ENCODE measurements around the gene CGRRF1.

Gene CGRRF1, protein sequence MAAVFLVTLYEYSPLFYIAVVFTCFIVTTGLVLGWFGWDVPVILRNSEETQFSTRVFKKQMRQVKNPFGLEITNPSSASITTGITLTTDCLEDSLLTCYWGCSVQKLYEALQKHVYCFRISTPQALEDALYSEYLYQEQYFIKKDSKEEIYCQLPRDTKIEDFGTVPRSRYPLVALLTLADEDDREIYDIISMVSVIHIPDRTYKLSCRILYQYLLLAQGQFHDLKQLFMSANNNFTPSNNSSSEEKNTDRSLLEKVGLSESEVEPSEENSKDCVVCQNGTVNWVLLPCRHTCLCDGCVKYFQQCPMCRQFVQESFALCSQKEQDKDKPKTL

DNA sequence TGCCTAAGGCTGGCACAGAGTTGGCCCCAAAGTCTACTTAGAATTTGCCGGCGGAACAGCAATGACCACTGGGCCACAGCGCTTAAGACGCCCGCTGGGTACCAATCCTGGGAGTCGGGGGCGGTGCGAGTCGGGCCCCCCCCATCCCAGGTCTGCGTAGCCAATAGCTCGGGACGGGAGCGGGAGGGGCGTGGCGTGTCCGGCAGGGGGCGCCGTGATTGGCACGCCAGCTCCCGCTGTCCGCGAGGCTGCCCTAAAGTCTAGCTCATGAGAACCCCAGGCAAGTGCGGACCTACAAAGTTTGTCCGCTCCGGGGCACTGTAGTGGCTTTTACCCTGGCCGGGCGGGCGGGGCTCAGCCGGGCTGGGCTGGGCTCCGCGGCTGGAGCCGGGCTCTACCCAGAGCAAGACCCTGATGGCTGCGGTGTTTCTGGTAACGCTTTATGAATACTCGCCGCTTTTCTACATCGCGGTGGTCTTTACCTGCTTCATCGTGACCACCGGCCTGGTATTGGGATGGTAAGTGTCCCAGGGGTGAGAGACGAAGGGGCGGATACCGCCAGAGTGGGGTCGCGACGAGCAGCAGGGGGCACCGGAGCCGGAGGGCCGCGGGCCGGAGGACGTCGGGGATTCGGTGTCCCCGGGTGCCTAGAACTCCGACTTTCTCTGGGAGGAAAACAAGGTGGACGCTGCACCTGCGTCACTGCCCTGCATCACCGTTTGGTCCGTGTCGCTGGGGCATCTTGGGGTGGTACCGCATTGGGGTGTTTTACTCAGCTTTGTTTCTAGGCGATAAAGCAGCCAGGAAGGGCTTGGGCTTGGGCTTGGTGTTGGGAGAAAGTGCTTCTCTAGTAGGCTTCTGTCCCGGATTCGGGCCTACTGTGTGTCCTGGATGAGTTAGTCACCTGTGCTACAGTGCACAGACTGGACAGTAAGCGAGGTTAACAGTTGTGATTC lies at the start of gene CGRRF1:
Gene CGRRF1 (plus strand): TSS at position 361 of the 956 bp plus-strand sequence. CDS start 54 bp downstream, at position 415.
- peak; percentile 99 for DNase-seq (ENCODE audit: low spot score)

DNA sequence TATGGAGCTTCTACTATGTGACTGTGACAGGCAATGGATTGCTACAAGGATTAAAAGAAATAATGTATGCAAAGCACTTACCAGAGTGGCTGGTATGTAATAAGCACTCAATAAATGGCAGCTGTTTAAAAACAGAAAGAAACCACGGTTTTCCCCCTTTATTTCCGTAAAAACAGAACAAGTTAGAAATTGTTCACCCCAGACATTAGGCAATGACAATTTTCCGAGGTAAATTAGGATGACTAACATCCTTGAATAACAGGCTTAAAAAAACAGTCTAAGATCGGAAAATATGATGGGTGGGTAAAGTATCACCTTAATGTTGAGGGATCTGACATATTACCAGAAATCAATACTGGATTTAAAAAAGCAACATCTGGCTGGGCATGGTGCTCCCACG lies 47.7 kb upstream of the CGRRF1 start:
- no peak for DNase-seq (ENCODE audit: low spot score)

DNA sequence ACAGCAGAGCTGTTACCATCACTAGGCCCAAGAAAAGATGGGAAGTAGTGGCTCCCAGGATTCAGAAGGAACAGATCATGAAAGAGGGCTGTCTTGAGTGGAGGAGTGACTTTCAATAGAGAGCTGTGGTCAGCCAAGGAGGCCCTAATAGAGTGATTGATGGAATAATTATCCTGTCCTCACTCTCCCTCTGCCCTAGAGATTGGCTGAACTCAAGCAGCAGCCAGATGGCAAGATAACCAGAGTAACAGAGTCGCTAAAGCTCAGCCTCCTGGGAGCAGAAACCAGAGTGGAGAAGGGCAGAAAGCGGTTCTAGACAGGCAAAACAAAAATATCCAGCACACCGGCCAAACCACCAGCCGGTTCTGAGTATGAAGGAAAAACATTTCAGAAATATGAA lies 44.1 kb upstream of the CGRRF1 start:
- DNase-seq (ENCODE audit: low spot score) = no peak

DNA sequence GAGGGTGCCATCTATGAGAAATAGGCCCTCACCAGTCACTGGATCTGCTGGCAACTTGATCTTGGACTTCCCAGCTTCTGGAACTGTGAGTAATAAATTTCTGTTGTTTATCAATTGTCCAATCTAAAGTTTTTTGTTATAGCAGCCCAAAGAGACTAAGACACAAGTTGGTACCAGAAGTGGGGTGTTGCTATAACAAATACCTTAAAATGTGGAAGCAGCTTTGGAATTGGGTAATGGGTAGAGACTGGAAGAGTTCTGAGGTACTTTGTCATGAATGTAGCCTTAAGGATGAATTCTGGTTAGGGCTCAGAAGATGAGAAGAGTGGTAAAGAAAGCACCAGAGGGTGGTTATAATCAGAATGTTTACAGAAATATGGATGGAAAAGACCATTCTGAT lies 42.4 kb upstream of the CGRRF1 start:
- DNase-seq (ENCODE audit: low spot score) = no peak

DNA sequence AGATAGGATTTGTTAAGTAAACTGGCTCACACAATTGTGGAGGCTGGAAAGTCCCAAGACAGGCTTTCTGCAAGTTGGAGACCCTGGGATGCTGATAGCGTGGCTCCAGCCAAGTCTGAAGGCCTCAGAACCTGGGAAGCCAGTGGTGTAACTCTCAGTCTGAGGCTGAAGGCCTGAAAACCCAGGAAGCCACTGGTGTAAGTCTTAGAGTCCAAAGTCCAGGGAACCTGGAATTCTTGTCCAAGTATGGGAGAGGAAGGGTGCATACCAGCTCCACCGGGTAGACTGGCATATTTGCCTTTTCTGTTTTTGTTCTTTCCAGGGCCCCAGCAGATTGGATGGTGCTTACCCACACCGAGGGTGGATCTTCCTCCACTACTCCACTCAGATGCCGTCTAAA lies 39.0 kb upstream of the CGRRF1 start:
- no peak for DNase-seq (ENCODE audit: low spot score)

DNA sequence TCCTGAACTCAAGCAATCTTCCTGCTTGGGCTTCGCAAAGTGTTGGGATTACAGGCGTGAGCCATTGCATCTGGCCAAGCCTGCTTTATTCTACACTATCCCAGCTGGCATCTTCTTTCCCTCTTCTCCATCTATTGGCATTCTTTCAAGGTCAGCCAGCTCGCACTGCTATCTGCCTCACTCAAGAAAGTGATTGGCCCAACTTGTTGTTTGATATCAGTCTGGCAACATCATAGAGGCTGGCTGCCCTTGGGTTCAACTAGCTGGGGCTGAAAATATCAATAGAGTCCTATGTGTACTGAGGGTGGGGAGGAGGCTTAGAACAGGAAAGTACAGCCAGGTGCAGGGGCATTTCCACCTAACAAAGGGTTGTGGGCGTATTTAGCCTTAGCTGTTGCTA lies 38.1 kb upstream of the CGRRF1 start:
- DNase-seq (ENCODE audit: low spot score) = no peak

DNA sequence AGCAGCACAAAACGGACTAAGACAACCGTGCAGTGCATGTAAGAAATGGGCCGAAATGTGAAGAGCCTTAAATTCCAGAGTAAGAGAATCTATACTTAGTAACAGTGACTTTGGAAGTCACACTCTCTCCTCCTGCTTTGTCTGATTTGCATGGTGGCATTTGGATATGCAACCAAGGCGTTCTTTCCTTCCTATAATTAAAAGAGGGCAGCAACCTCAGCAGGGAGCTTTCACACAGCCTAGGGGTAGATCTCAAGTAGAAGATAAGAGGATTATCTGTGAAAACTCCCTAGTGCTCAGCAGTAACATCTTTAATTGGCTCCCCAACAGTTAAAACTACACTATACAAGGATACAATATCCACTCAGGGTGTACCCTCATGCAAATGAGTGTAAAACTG lies 37.4 kb upstream of the CGRRF1 start:
- DNase-seq (ENCODE audit: low spot score) = no peak

DNA sequence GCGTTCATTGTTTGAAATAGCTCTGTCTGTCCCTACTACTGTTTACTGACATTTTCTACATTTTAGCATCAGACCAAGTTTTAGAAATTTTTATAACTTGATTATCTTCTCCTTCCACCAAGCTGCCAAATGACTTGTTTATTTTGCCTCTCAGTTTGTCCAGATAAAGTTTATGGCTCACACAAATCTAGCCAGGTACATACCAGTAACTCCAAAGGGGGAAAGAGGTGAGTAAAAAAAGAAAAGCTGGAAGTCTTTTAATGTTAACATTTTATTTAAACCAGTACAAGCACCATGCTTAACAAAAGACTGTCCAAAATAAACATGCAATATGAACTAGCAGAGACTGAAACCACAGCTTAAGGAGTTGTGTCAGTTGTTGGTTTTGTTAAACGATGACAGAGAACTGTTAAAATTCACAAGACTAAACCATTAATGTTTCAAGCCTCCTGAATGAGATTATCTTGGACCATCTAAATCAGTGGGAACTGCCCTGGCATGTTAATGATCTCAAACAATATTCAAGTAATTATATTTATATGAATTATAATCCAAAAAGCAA lies 35.4 kb upstream of the CGRRF1 start:
- DNase-seq (ENCODE audit: low spot score) = no peak

DNA sequence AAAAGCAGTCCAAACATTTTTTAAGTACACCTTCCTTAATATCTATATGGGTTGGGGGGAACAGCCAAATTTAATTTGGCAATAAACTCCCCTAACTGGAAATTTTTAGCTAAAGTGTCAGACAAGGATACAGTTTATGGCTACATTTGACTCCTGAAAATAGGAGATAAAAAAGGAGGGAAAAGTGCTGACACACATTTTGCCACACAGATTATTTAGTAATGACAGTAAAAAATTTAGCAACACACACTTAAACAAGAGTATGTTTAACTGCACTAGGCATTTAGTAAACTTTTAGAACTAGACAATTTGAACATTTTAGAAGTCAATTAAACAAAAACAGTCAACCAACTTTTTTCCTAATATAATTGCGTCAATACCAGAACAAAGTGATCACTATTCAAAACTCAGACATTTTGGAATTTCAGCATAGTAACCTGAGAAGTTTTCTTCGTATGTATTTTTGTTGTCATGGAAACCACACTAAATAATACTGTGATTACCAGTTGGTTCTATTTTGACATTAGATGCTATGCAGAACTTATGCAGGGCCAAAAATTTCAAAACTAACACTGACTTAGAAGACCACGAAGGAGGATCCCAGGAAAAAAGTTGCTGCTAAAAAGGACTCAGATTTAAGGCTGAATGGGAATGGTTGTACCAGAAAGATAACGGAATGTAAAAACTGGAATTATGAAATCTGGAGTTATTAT lies 34.4 kb upstream of the CGRRF1 start:
- no peak for DNase-seq (ENCODE audit: low spot score)

DNA sequence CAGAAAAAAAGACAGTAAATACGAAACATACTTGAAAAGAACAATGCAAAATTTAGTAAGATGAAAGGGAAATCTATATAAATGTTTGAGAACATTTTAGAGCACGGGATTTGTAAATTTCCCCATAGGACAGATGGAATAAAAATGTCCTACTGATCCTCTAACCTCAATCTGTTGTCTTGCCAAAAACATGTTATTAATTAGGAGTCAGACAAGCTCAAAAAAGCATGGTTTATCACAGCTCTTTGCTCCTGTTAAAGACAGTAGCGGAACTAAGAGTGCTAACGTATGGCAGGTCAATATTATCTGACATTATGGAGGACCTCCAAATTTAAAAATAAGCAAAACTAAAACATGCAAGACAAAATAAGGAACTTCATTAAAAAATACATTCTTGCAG lies 33.8 kb upstream of the CGRRF1 start:
- no peak for DNase-seq (ENCODE audit: low spot score)

DNA sequence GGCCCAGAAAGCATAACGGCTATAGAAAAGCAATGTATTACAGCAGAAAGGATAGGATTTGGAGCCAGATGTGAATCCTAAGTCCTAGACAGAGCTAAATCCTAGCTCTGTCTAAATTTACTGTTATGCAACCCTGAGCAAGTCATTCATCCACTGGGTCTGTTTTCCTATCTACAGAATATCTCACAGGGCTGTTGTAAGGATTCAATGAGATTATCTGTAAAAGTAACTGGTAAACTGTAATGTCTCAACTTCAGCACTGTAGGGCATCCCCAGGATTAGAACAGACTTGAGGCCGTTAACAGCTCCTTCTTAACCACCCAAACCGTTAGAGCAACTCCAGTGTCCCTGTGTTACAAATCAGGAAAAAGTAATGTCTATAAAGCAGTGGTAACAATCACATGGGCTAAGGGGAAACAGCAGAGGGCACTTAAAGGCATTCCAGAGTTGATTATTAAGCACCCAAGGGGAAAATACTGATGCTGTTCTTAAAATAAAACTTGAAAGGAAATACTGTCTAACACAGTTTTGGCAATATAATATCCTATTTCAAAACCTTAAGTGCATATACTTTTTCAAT lies 31.0 kb upstream of the CGRRF1 start:
- DNase-seq (ENCODE audit: low spot score) = no peak

DNA sequence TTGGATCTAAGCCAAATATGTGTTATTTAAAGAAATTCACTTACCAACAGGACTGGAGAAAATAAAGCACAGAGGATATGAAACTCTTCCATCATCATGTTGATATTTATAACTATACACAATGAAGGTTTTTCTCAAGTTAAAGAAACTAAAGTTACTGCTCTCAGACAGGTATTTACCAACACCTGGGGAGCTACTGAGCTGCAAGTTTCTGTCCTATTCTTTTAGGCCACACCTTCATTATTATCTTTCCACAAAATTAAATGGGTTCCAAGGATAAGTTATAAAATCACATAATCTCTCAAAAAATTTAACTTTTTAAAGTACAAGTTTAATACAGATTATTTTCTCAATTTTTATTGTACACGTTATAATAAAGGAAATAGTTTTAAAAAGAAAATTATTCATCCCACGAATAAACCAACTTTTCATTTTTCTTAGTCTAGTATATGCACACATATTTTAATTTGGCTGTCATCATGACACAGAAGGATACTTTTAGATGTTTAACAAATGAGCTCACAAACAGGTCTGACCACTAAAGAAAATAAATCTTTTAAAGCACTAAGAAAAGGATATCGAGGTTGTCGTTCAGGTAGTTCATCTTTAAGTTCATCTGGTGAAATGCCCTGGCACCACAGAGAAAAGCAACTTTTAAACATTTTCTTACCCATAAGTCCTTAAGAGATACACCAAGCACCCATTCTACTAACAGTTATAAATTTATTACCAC lies 28.7 kb upstream of the CGRRF1 start:
- no peak for DNase-seq (ENCODE audit: low spot score)

DNA sequence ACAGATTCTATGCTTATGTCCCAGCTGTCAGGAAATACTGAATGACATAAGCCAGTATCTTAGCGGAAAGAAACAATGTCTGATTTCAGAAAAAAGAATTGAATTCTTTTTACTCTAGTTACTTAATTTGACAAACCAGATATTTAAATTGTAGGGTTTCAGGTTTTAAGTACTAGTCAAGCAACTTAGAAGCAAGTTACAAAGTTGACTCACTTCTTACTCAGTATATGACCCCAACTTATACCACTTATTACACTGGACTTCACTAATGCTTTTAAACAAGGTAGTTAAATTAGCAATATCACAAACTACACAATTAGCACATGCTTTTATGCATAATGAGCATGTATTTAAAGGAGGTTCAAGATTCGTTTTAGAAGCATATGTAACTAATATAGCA lies 28.0 kb upstream of the CGRRF1 start:
- no peak for DNase-seq (ENCODE audit: low spot score)

DNA sequence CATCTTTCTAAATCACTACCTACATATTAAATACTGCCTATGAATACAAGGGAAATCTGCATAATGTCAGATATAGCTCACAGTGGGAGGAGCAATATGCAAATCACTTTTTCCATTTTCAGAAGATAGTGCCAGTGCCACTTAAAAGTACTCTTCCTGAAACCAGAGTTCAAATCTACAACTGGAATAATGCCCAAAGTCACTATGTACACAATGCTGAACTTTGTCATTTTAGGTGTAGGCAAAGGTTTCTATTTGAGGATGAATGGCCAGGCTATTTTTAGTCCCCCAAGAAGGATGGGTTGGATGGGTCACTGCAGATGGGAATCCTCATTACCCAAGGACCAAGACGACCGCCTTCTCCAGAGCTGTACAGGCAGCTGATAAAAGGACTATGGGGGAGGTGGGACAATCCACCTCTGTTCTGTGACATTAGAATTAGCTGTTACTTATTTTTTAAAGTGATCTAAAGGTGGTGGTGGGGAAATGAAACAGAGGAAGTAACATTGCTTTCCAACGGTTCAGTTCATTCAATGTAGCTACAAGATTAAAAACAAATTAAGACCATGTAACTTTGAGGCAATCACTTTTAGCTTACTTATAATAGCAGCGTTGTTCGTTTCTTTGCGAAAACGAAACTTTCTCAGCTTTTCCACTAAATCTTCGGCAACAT lies 26.5 kb upstream of the CGRRF1 start:
- no peak for DNase-seq (ENCODE audit: low spot score)

DNA sequence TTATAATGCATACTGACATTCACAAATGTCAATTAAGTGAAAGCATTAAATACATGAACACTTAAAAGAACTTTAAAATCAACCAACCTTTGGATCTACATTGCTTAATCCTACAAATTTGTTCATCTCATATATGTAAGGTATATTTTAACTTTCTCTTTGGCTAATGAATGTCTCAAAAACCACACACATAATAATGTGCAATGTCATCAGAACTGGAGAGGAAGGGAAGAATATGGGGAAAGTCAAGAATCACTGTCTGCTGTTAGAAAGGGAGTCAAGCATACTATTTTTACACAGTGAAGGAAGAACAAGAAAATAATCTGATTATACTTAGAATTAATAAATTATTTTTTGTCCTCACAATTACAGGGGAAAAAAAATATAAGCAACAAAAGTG lies 25.9 kb upstream of the CGRRF1 start:
- DNase-seq (ENCODE audit: low spot score) = no peak

DNA sequence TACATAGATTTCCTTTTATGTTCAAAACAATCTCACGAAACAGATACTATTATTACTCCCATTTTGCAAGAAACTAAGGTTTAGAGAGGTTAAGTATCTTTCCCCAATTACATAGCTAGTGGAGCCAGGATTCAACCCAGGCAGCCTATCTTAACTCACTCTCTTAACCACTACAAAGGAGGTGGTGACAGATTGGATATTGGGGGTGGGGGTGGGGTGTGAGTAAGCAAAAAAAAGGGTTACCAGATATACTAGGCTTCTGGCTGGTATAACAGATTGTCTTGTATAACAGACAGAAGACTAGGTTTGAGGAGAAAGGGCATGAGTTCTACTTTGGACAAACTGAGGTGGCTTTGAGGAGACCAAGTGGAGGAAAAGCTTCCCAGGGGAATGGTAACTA lies 23.0 kb upstream of the CGRRF1 start:
- DNase-seq (ENCODE audit: low spot score) = no peak

DNA sequence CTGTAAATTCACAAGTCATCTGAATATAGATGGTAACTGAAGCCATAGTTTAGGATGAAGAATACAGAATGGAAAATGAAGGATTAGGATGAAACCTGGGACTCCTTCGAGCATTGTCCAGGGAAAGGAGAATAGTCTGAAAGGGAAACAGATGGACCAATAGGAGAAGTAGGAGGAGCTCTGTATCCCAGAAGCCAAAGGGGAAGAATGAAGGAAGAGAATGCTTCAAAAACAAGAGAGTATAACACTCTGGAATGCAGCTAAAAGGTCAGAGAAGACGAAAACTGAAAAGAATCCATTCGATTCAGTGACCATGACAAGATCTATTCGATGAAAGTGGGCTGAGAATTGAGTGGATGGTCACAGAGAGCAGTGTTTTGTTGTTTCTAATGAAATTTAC lies 21.9 kb upstream of the CGRRF1 start:
- no peak for DNase-seq (ENCODE audit: low spot score)

DNA sequence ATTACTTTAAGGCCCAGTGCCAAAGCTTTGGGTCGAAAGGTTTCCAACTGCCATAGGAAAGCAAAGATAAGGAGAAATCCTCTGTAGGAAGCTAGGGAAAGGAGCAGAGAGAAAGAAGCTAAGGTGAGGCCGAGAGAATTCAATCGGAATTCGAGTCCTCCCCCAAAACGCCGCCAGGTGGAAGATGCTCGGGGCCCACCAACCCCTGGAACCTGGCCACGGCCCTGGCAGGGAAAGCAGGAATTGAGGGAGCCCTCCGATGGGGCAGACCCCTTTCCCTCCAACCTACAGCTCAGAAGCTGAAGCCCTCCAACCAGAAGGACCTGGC lies 21.4 kb upstream of the CGRRF1 start:
- DNase-seq (ENCODE audit: low spot score) = no peak

DNA sequence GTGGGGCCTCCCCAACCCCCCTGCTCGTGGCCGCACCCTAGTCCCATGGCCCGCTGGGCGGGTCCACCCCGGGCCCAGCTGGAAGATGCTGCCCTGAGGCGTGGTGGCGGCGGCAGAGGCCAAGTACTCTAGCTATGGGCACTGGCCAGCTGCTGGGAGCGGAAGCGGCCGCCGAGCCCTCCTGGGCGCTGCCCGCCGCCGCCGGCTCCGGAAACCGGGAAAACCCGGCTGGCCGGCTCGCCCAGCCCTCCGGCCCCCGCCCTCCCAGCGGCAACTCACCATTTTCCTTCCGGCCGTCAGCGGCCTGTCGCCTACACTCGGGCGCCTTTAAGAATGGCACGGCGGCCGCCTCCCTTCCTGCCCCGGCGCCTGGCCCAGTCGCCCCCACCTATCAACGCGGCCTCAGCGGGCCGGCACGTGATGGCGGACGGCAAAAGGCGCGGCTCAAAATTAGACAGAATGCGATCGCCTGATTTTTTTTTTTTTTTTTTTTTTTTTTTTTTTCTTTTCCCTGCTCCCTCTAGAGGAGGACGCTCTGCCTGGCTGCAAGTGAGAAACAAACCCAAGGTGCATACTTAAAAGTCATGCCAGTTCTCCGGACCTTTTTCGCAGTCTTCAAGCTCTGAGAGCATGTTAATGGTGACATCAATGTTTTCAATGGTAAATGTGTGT lies 20.9 kb upstream of the CGRRF1 start, which contains the start of gene GMFB:
Gene GMFB (minus strand): TSS at position 335 of the 672 bp plus-strand sequence. CDS start 53 bp downstream, at position 282.
- peak; percentile 91 for DNase-seq (ENCODE audit: low spot score)

DNA sequence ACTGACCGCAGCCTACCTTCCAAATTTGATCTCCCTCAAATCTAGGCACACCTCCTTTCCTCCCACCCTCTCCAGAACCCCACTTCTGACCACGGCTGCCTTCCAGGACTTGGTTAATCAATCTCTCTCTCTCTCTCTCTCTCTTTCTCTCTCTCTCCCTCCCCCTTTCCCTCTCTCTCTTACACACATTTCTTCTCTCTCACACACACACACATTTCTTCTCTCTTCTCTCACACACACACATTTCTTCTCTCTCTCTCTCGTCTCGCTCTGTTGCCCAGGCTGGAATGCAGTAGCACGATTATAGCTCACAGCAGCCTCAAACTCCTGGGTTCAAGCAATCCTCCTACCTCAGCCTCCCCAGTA lies 20.4 kb upstream of the CGRRF1 start:
- no peak for DNase-seq (ENCODE audit: low spot score)

Measured in Ammon's horn (tissue), 1 donor.